Urinary bladder (tissue), 4 donors: ENCODE data around the gene FOXA3. TPM values are rescaled to one million over a fixed set of nuclear protein-coding genes. Genes with fewer than 3 reads are reported as not detected.

Experiments used
- DNase-seq: peaks from one replicate; pipeline ENCODE4 v3.0.0-alpha.2; 2015; ENCODE audit errors: extremely low spot score
- H3K27ac ChIP-seq: one replicate; pipeline ENCODE4 v1.5.1; 2013; ENCODE audit warnings: low read depth, mild to moderate bottlenecking, moderate library complexity
- H3K36me3 ChIP-seq: one replicate; pipeline ENCODE4 v1.6.1; 2013; ENCODE audit warnings: mild to moderate bottlenecking, moderate library complexity; ENCODE audit not compliant: insufficient read depth
- H3K4me1 ChIP-seq: one replicate; pipeline ENCODE4 v1.6.1; 2013; ENCODE audit warnings: mild to moderate bottlenecking, moderate library complexity; ENCODE audit not compliant: insufficient read depth
- H3K4me3 ChIP-seq: one replicate; pipeline ENCODE4 v1.5.1; 2013; ENCODE audit warnings: low read depth, low read length
- WGBS: extraction: QIAGEN DNeasy Blood & Tissue Kit; methylation state at CpG from one replicate; pipeline ENCODE4 v1.1.7; 2013; 5-methylcytosine and 5-hydroxymethylcytosine counted together
- polyA plus RNA-seq: library from polyadenylated mRNA; stranded (reverse); fragments of 200-250 nt; gene quantifications from one replicate; pipeline ENCODE4 v1.2.3, GENCODE V29; 2013
- total RNA-seq: library from RNA; depleted of rRNA; stranded (reverse); fragments of >200 nt; gene quantifications from one replicate; pipeline ENCODE4 v1.2.3, GENCODE V29; 2014
- donor health status: healthy with polysubstance abuse.
- donor health status: healthy.

The FOXA3 gene
- total and polyA plus RNA-seq, 2 donors: 0.11 TPM; not detected in 1

DNA sequence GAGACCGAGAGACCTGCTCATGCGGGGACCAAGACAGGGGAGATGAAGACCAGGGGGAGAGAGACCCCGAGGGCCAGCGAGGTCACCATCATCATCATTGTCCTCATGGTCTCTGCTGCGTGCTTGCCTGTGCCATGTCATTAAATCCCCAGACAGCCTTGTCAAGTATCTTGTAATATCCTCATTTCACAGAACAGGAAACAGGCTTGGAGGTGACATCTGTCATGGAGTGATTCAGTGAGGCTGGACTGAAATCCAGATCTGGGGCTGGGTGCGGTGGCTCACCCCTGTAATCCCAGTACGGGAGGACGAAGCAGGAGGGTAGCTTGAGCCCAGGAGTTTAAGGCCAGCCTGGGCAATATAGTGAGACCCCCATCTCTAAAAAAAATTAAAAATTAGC is 56.3 kb downstream of the FOXA3 start:
- DNase-seq: no peak
- no peaks in the 10 kb centered on the region for H3K36me3 ChIP-seq
- 63% methylated on average over 8 of the region's 8 CpGs for WGBS
- H3K4me3 ChIP-seq: no peak overlapping the region
- H3K27ac ChIP-seq: no peak overlapping the region
- no peaks in the 10 kb centered on the region for H3K4me1 ChIP-seq

DNA sequence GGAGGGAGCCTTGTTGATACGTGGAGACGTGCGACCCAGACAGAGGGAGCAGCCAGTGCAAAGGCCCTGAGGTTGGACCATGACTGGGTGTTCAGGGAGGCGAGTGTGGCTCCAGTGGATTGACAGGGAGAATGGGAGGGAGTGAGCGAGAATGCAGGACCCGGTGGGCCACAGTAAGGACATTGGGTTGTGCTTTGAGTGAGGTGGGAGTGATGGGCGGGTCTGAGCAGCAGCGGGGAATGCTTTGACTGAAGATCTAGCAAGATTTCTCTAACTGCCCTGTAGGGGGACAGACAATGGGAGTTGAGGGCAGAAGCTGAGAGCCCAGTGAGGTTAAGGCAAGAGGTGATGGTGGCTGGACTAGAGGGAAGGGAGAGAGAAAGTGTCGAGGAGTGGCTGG is 58.2 kb downstream of the FOXA3 start:
- Histone ChIP-seq H3K36me3 (no peaks in the 10 kb centered on the region), H3K4me3 (no peak overlapping the region), H3K27ac (no peak overlapping the region), H3K4me1 (no peaks in the 10 kb centered on the region)
- WGBS: 51% methylated on average over 9 of the region's 9 CpGs
- no peak for DNase-seq

Other genes with a start within 250 kb of the FOXA3 start
- 16.9 TPM for gene EML2, start 224.9 kb upstream of the FOXA3 start, total RNA-seq
- 41.2 TPM for gene EML2, start 224.9 kb upstream of the FOXA3 start, polyA plus RNA-seq
- 0.26 TPM for gene GIPR, start 196.1 kb upstream of the FOXA3 start, total RNA-seq
- 0.70 TPM for gene GIPR, start 196.1 kb upstream of the FOXA3 start, polyA plus RNA-seq
- gene SNRPD2, start 172.4 kb upstream of the FOXA3 start, total RNA-seq: 177 TPM
- 340 TPM for gene SNRPD2, start 172.4 kb upstream of the FOXA3 start, polyA plus RNA-seq
- 2.4 TPM for gene QPCTL, start 171.7 kb upstream of the FOXA3 start, total RNA-seq
- 7.0 TPM for gene QPCTL, start 171.7 kb upstream of the FOXA3 start, polyA plus RNA-seq
- 4.3 TPM for gene FBXO46, start 133.4 kb upstream of the FOXA3 start, total RNA-seq
- 11.0 TPM for gene FBXO46, start 133.4 kb upstream of the FOXA3 start, polyA plus RNA-seq
- gene MEIOSIN, start 130.9 kb upstream of the FOXA3 start, total RNA-seq: not detected
- gene MEIOSIN, start 130.9 kb upstream of the FOXA3 start, polyA plus RNA-seq: not detected
- gene SIX5, start 95.1 kb upstream of the FOXA3 start, total RNA-seq: 10.4 TPM
- gene SIX5, start 95.1 kb upstream of the FOXA3 start, polyA plus RNA-seq: 51.1 TPM
- 49.4 TPM for gene DMPK, start 81.8 kb upstream of the FOXA3 start, total RNA-seq
- 223 TPM for gene DMPK, start 81.8 kb upstream of the FOXA3 start, polyA plus RNA-seq
- gene DMWD, start 71.5 kb upstream of the FOXA3 start, total RNA-seq: 24.7 TPM
- 43.7 TPM for gene DMWD, start 71.5 kb upstream of the FOXA3 start, polyA plus RNA-seq
- not detected for gene RSPH6A, start 49.0 kb upstream of the FOXA3 start, total RNA-seq
- not detected for gene RSPH6A, start 49.0 kb upstream of the FOXA3 start, polyA plus RNA-seq
- gene SYMPK, start 1.2 kb upstream of the FOXA3 start, total RNA-seq: 22.5 TPM
- 38.9 TPM for gene SYMPK, start 1.2 kb upstream of the FOXA3 start, polyA plus RNA-seq
- gene IRF2BP1, start 21.8 kb downstream of the FOXA3 start, total RNA-seq: 18.2 TPM
- 30.2 TPM for gene IRF2BP1, start 21.8 kb downstream of the FOXA3 start, polyA plus RNA-seq
- gene MYPOP, start 38.3 kb downstream of the FOXA3 start, total RNA-seq: 1.3 TPM
- 8.2 TPM for gene MYPOP, start 38.3 kb downstream of the FOXA3 start, polyA plus RNA-seq
- gene NANOS2, start 50.5 kb downstream of the FOXA3 start, total RNA-seq: not detected
- gene NANOS2, start 50.5 kb downstream of the FOXA3 start, polyA plus RNA-seq: not detected
- 1.2 TPM for gene NOVA2, start 109.5 kb downstream of the FOXA3 start, total RNA-seq
- gene NOVA2, start 109.5 kb downstream of the FOXA3 start, polyA plus RNA-seq: 2.2 TPM
- 3.2 TPM for gene CCDC61, start 131.1 kb downstream of the FOXA3 start, total RNA-seq
- gene CCDC61, start 131.1 kb downstream of the FOXA3 start, polyA plus RNA-seq: 19.6 TPM
- gene PGLYRP1, start 158.7 kb downstream of the FOXA3 start, total RNA-seq: not detected
- 0.18 TPM for gene PGLYRP1, start 158.7 kb downstream of the FOXA3 start, polyA plus RNA-seq
- gene IGFL4, start 176.7 kb downstream of the FOXA3 start, total RNA-seq: 0.21 TPM
- gene IGFL4, start 176.7 kb downstream of the FOXA3 start, polyA plus RNA-seq: not detected